ENCODE results near the gene UPP1. TPM values are rescaled to one million over a fixed set of nuclear protein-coding genes. Genes with fewer than 3 reads are reported as not detected.

Gene UPP1
- total and polyA plus RNA-seq, 2 donors (not counting 1 experiment from before 2014, with no cell fraction given), result 5.8 to 8.0 TPM

DNA sequence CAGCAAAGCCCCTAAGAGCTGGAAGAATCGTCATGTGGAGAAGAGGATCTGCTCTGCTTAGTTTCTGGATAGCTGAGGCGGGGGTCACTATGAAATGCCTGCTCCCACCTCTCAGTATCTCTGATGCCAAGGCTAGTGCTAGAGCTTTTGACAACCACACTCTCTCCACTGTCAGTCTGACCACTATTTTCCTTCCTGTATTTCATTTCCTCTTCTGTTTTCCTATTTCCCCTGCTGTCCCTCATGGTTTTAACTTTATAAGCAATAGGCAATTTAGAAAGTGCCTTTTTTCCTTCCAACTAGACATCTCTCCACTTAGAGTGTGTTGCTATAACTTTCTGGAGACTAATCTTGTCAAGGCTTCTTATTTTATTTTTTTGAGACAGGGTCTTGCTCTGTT, 30.1 kb upstream of the UPP1 start:
- H3K4me3 Mint-ChIP-seq, result no peak overlapping the region
- ATAC-seq (ENCODE audit: low read depth) (no peak), DNase-seq (no peak)
- Histone ChIP-seq H3K4me2 (replicated peaks; ENCODE audit: low read depth, low read length, poor library complexity, severe bottlenecking) (no peak overlapping the region), H3K4me1 (ENCODE audit: control insufficient read depth in 2 of 2, insufficient read depth in 2 of 2, low read length in 2 of 2) (no peaks in the 10 kb centered on the region), H4K20me1 (ENCODE audit: control insufficient read depth, insufficient read depth, low read length, poor library complexity, severe bottlenecking) (no peaks in the 10 kb centered on the region), H3K4me3 (ENCODE audit: control extremely low read depth in 1 of 5, extremely low read depth in 1 of 5, insufficient read depth in 1 of 5, low read depth in 2 of 5, low read length in 4 of 5) (no peak overlapping the region), H3K36me3 (replicated peaks in 1 of 2; ENCODE audit: control extremely low read depth in 1 of 2, control insufficient read depth in 1 of 2, extremely low read depth in 1 of 2, insufficient read depth in 2 of 2, low read length in 1 of 2) (no peaks in the 10 kb centered on the region), H3K27ac (ENCODE audit: low read length in 2 of 2) (no peak overlapping the region), H2AFZ (ENCODE audit: insufficient read depth, low read depth, low read length, poor library complexity, severe bottlenecking) (no peak overlapping the region), H3K27me3 (replicated peaks in 1 of 4; ENCODE audit: control extremely low read depth in 1 of 4, control insufficient read depth in 3 of 4, insufficient read depth in 4 of 4, low read length in 3 of 4) (peaks cover 0 to 5% (median 0%) of the 10 kb centered on the region in 4 experiments), H3K9ac (ENCODE audit: low read length) (no peak overlapping the region), H3K9me3 (ENCODE audit: control extremely low read depth in 1 of 3, control insufficient read depth in 2 of 3, insufficient read depth in 1 of 3, low read length in 2 of 3) (peaks cover 0 to 2% (median 0%) of the 10 kb centered on the region in 3 donors), H3K79me2 (ENCODE audit: control insufficient read depth, insufficient read depth, low read length) (no peaks in the 10 kb centered on the region)
- TF ChIP-seq EZH2 (IDR thresholded peaks at IDR 0.05; ENCODE audit: borderline replicate concordance, insufficient read depth, low read depth, low read length, poor library complexity, severe bottlenecking) (no peak), CTCF (IDR thresholded peaks at IDR 0.05) (no peak)
- H3K9me3 Mint-ChIP-seq (ENCODE audit: insufficient read depth), result peaks cover 7% of the 10 kb centered on the region
- POLR2A ChIA-PET, result no interaction called here
- H3K27ac Mint-ChIP-seq, result no peak overlapping the region
- H3K4me1 Mint-ChIP-seq, result no peaks in the 10 kb centered on the region
- CTCF ChIA-PET, result interaction anchor here (1.3 to 1.8 kb wide), 2 partner anchors 9 to 12 kb away, joined by 3 to 4 read pairs; no protein-coding TSS in a partner anchor
- intact Hi-C loops (cut with micrococcal nuclease), result no loop called here
- WGBS (ENCODE audit: insufficient coverage), result no CpG with 5 or more reads among the region's 2 CpGs
- H3K27me3 Mint-ChIP-seq, result peaks cover 19% of the 10 kb centered on the region

- TF ChIP-seq EZH2 (IDR thresholded peaks at IDR 0.05; ENCODE audit: borderline replicate concordance, insufficient read depth, low read depth, low read length, poor library complexity, severe bottlenecking), result no peak
- TF ChIP-seq CTCF (IDR thresholded peaks at IDR 0.05), result no peak
- Histone ChIP-seq H3K9ac (ENCODE audit: low read length) (no peak overlapping the region), H2AFZ (ENCODE audit: insufficient read depth, low read depth, low read length, poor library complexity, severe bottlenecking) (no peak overlapping the region), H3K27ac (ENCODE audit: low read length in 2 of 2) (no peak overlapping the region), H4K20me1 (ENCODE audit: control insufficient read depth, insufficient read depth, low read length, poor library complexity, severe bottlenecking) (no peaks in the 10 kb centered on the region), H3K27me3 (replicated peaks in 1 of 4; ENCODE audit: control extremely low read depth in 1 of 4, control insufficient read depth in 3 of 4, insufficient read depth in 4 of 4, low read length in 3 of 4) (peaks cover 0 to 5% (median 0%) of the 10 kb centered on the region in 4 experiments), H3K9me3 (ENCODE audit: control extremely low read depth in 1 of 3, control insufficient read depth in 2 of 3, insufficient read depth in 1 of 3, low read length in 2 of 3) (peaks cover 0 to 2% (median 0%) of the 10 kb centered on the region in 3 donors), H3K4me3 (ENCODE audit: control extremely low read depth in 1 of 5, extremely low read depth in 1 of 5, insufficient read depth in 1 of 5, low read depth in 2 of 5, low read length in 4 of 5) (no peak overlapping the region), H3K4me1 (ENCODE audit: control insufficient read depth in 2 of 2, insufficient read depth in 2 of 2, low read length in 2 of 2) (no peaks in the 10 kb centered on the region), H3K4me2 (replicated peaks; ENCODE audit: low read depth, low read length, poor library complexity, severe bottlenecking) (no peak overlapping the region), H3K79me2 (ENCODE audit: control insufficient read depth, insufficient read depth, low read length) (no peaks in the 10 kb centered on the region), H3K36me3 (replicated peaks in 1 of 2; ENCODE audit: control extremely low read depth in 1 of 2, control insufficient read depth in 1 of 2, extremely low read depth in 1 of 2, insufficient read depth in 2 of 2, low read length in 1 of 2) (no peaks in the 10 kb centered on the region)
- Mint-ChIP-seq H3K4me1 (no peaks in the 10 kb centered on the region), H3K27me3 (peaks cover 23% of the 10 kb centered on the region), H3K9me3 (ENCODE audit: insufficient read depth) (peaks cover 7% of the 10 kb centered on the region), H3K4me3 (no peak overlapping the region), H3K27ac (no peak overlapping the region)
- no peak for ATAC-seq (ENCODE audit: low read depth)
- no peak for DNase-seq
- WGBS (ENCODE audit: insufficient coverage), result no CpG with 5 or more reads among the region's 5 CpGs
- ChIA-PET POLR2A (no interaction called here), CTCF (interaction anchor here (0.8 to 1.8 kb wide), 3 partner anchors 10 to 68 kb away, joined by 3 to 4 read pairs (median 3); no protein-coding TSS in a partner anchor)
- intact Hi-C loops (cut with micrococcal nuclease), result no loop called here
Measured at GRCh38 chr7:48059706-48060105, 29.4 kb upstream of the UPP1 start.

Measured in B cell (primary cell).